Measurements from ENCODE around the gene IGSF9B. TPM values are rescaled to one million over a fixed set of nuclear protein-coding genes. Genes with fewer than 3 reads are reported as not detected.

The IGSF9B gene
- total and polyA plus RNA-seq, 10 of the 15 experiments (the other 5 are each of a cell fraction or from before 2014, with no cell fraction given): 0.03 to 3.7 (median 0.20) TPM; not detected in 2

DNA sequence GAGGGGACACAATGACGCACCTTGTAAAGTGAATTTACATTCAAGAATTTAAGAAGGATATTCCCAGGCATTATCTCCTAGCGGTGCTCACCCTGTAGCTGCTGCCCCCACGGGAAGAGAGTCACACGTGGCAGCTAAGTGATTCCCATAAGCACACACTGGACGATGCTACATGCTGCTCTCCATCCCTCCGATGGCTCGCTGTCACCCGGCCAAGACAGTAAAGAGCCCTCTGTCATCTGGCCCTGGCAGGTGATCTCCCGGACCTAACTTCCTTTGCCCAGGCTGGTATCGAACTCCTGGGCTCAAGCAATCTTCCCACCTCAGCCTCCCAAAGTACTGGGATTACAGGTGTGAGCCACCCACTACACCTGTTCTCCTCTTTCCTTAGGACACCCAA is 39.9 kb upstream of the IGSF9B start:
- Histone ChIP-seq H3K36me3 (ENCODE audit: control insufficient read depth in 2 of 2, insufficient read depth in 2 of 2, low read length in 1 of 2) (no peaks in the 10 kb centered on the region), H3K9me3 (replicated peaks; ENCODE audit: control insufficient read depth, insufficient read depth, low read length) (no peaks in the 10 kb centered on the region), H3K9ac (ENCODE audit: control insufficient read depth, insufficient read depth, low read length) (no peak overlapping the region), H3K4me1 (ENCODE audit: control insufficient read depth, insufficient read depth, low read length) (no peaks in the 10 kb centered on the region), H3K4me3 (no peak overlapping the region), H2AFZ (ENCODE audit: control insufficient read depth, low read depth, low read length) (no peak overlapping the region), H3K27ac (ENCODE audit: control insufficient read depth, insufficient read depth) (no peak overlapping the region), H4K20me1 (ENCODE audit: control insufficient read depth, insufficient read depth) (no peaks in the 10 kb centered on the region), H3K27me3 (replicated peaks in 1 of 2; ENCODE audit: control insufficient read depth in 2 of 2, insufficient read depth in 2 of 2, low read length in 1 of 2) (no peaks in the 10 kb centered on the region; a peak in 1 of 4 replicates), H3K79me2 (ENCODE audit: control insufficient read depth, insufficient read depth, low read length) (no peaks in the 10 kb centered on the region), H3K4me2 (ENCODE audit: control insufficient read depth, insufficient read depth) (no peak overlapping the region)
- in situ Hi-C loops (cut with MboI): no loop called here
- ChIA-PET POLR2A (no interaction called here), SMC1A (ENCODE audit: uncharacterized antibody, unreplicated experiment) (no interaction called here), CTCF (no interaction called here), RAD21 (ENCODE audit: unreplicated experiment) (no interaction called here)
- no peak for TF ChIP-seq IKZF1 (conservative IDR thresholded peaks at IDR 0.05)
- TF ChIP-seq, protein P1, sequence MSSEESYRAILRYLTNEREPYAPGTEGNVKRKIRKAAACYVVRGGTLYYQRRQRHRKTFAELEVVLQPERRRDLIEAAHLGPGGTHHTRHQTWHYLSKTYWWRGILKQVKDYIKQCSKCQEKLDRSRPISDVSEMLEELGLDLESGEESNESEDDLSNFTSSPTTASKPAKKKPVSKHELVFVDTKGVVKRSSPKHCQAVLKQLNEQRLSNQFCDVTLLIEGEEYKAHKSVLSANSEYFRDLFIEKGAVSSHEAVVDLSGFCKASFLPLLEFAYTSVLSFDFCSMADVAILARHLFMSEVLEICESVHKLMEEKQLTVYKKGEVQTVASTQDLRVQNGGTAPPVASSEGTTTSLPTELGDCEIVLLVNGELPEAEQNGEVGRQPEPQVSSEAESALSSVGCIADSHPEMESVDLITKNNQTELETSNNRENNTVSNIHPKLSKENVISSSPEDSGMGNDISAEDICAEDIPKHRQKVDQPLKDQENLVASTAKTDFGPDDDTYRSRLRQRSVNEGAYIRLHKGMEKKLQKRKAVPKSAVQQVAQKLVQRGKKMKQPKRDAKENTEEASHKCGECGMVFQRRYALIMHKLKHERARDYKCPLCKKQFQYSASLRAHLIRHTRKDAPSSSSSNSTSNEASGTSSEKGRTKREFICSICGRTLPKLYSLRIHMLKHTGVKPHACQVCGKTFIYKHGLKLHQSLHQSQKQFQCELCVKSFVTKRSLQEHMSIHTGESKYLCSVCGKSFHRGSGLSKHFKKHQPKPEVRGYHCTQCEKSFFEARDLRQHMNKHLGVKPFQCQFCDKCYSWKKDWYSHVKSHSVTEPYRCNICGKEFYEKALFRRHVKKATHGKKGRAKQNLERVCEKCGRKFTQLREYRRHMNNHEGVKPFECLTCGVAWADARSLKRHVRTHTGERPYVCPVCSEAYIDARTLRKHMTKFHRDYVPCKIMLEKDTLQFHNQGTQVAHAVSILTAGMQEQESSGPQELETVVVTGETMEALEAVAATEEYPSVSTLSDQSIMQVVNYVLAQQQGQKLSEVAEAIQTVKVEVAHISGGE (CRISPR knock-in tag; IDR thresholded peaks at IDR 0.05): no peak
- no peak for TF ChIP-seq SMC3 (IDR thresholded peaks at IDR 0.05; ENCODE audit: borderline replicate concordance, low read length)
- TF ChIP-seq STAT3 (IDR thresholded peaks at IDR 0.05; ENCODE audit: low read depth, low read length): no peak
- TF ChIP-seq, protein P2, sequence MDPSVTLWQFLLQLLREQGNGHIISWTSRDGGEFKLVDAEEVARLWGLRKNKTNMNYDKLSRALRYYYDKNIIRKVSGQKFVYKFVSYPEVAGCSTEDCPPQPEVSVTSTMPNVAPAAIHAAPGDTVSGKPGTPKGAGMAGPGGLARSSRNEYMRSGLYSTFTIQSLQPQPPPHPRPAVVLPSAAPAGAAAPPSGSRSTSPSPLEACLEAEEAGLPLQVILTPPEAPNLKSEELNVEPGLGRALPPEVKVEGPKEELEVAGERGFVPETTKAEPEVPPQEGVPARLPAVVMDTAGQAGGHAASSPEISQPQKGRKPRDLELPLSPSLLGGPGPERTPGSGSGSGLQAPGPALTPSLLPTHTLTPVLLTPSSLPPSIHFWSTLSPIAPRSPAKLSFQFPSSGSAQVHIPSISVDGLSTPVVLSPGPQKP (IDR thresholded peaks at IDR 0.05; ENCODE audit: low read depth, low read length): no peak
- no peak for TF ChIP-seq EED (IDR thresholded peaks at IDR 0.05; ENCODE audit: low read depth)
- TF ChIP-seq KLF5 (IDR thresholded peaks at IDR 0.05; ENCODE audit: partially characterized antibody): no peak
- TF ChIP-seq, protein P3, sequence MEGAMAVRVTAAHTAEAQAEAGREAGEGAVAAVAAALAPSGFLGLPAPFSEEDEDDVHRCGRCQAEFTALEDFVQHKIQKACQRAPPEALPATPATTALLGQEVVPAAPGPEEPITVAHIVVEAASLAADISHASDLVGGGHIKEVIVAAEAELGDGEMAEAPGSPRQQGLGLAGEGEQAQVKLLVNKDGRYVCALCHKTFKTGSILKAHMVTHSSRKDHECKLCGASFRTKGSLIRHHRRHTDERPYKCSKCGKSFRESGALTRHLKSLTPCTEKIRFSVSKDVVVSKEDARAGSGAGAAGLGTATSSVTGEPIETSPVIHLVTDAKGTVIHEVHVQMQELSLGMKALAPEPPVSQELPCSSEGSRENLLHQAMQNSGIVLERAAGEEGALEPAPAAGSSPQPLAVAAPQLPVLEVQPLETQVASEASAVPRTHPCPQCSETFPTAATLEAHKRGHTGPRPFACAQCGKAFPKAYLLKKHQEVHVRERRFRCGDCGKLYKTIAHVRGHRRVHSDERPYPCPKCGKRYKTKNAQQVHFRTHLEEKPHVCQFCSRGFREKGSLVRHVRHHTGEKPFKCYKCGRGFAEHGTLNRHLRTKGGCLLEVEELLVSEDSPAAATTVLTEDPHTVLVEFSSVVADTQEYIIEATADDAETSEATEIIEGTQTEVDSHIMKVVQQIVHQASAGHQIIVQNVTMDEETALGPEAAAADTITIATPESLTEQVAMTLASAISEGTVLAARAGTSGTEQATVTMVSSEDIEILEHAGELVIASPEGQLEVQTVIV (IDR thresholded peaks at IDR 0.05; ENCODE audit: borderline replicate concordance, partially characterized antibody): no peak
- no peak for TF ChIP-seq TCF12 (IDR thresholded peaks at IDR 0.05; ENCODE audit: low read depth, low read length)
- no peak for TF ChIP-seq RBBP5 (conservative IDR thresholded peaks at IDR 0.05)
- TF ChIP-seq ESRRA (IDR thresholded peaks at IDR 0.05; ENCODE audit: low read length): no peak
- TF ChIP-seq GATAD2B (conservative IDR thresholded peaks at IDR 0.05; ENCODE audit: low read depth): no peak
- TF ChIP-seq BRCA1 (IDR thresholded peaks at IDR 0.05; ENCODE audit: low read depth, low read length): no peak
- TF ChIP-seq BHLHE40 (IDR thresholded peaks at IDR 0.05; ENCODE audit: borderline replicate concordance in 1 of 2, low read depth in 2 of 2, low read length in 1 of 2): no peak
- TF ChIP-seq LARP7 (IDR thresholded peaks at IDR 0.05): no peak
- TF ChIP-seq MYC (IDR thresholded peaks at IDR 0.05; ENCODE audit: insufficient read depth, insufficient read length, insufficient replicate concordance, low read length, severe bottlenecking): no peak
- ATAC-seq: no peak
- WGBS (ENCODE audit: insufficient coverage, insufficient replicate concordance, low lambda C conversion rate, missing lambda C conversion rate): 37% methylated on average over 10 of the region's 10 CpGs
- FAIRE-seq: no peak
- no TSS peak for BruUV-seq (replicated peaks)
- no peak for DNase-seq (ENCODE audit: low read depth, low spot score)
- intact Hi-C loops (cut with micrococcal nuclease; ENCODE audit: unreplicated experiment): no loop called here
